Activated naive CD4-positive, alpha-beta T cell (primary cell): ENCODE results near the gene ADISSP.

ENCODE experiments used
- DNase-seq, 4 experiments: peaks; one replicate each; lab custom pipeline; 2025; lab: John Stamatoyannopoulos, UW

The ADISSP gene

GRCh38 chr20:3755269-3755668 is 12.3 kb downstream of the ADISSP start:
- no peak for DNase-seq

GRCh38 chr20:3754276-3754630 is 13.3 kb downstream of the ADISSP start:
- no peak for DNase-seq

- DNase-seq: no peak
These were observed 13.9 kb downstream of the ADISSP start for GRCh38 chr20:3753501-3754275.

- DNase-seq: peak in 2 of 4 experiments; percentile 18 to 27
These were observed 14.5 kb downstream of the ADISSP start for GRCh38 chr20:3753098-3753497.

- DNase-seq: no peak
These were observed 15.2 kb downstream of the ADISSP start for GRCh38 chr20:3752386-3752759.

- DNase-seq: peak in 2 of 4 experiments; percentile 22 to 26
These were observed 15.7 kb downstream of the ADISSP start for GRCh38 chr20:3751675-3752385.

- no peak for DNase-seq
These were observed 16.3 kb downstream of the ADISSP start for GRCh38 chr20:3751305-3751674.

GRCh38 chr20:3749689-3750531 is 17.6 kb downstream of the ADISSP start:
- no peak for DNase-seq

- no peak for DNase-seq
These were observed 18.4 kb downstream of the ADISSP start for GRCh38 chr20:3749087-3749688.

- DNase-seq: no peak
These were observed 19.5 kb downstream of the ADISSP start for GRCh38 chr20:3748073-3748472.

GRCh38 chr20:3747471-3747870 is 20.1 kb downstream of the ADISSP start:
- no peak for DNase-seq

GRCh38 chr20:3745686-3746173 is 21.8 kb downstream of the ADISSP start:
- no peak for DNase-seq

- DNase-seq: peak; percentile 28 to 55 (median 32)
These were observed 22.5 kb downstream of the ADISSP start for GRCh38 chr20:3744806-3745685.

- DNase-seq: no peak
These were observed 23.5 kb downstream of the ADISSP start for GRCh38 chr20:3744037-3744436.

- no peak for DNase-seq
These were observed 24.3 kb downstream of the ADISSP start for GRCh38 chr20:3743251-3743650.

- no peak for DNase-seq
These were observed 25.6 kb downstream of the ADISSP start for GRCh38 chr20:3741836-3742458.

- no peak for DNase-seq
These were observed 26.8 kb downstream of the ADISSP start for GRCh38 chr20:3740615-3741301.

GRCh38 chr20:3739926-3740451 is 27.6 kb downstream of the ADISSP start:
- no peak for DNase-seq

- no peak for DNase-seq
These were observed 28.3 kb downstream of the ADISSP start for GRCh38 chr20:3739054-3739925.
